GM19025 (cell line): ENCODE results near the gene CKAP4.
A peak's percentile ranks its signal among the peaks of the same experiment; 100 is the strongest.
"Not testable (repeated sequence)": the region's sequence is repeated elsewhere in the genome, so short reads cannot be mapped to it uniquely, and the experiment has no call there.

Experiments
- ATAC-seq: cut with Tn5 transposase; IDR thresholded peaks from one replicate; pipeline ENCODE4 v1.9.1; 2021; ENCODE audit warnings: mild to moderate bottlenecking, low read depth, moderate library complexity; ENCODE audit not compliant: unreplicated experiment

The CKAP4 gene, protein sequence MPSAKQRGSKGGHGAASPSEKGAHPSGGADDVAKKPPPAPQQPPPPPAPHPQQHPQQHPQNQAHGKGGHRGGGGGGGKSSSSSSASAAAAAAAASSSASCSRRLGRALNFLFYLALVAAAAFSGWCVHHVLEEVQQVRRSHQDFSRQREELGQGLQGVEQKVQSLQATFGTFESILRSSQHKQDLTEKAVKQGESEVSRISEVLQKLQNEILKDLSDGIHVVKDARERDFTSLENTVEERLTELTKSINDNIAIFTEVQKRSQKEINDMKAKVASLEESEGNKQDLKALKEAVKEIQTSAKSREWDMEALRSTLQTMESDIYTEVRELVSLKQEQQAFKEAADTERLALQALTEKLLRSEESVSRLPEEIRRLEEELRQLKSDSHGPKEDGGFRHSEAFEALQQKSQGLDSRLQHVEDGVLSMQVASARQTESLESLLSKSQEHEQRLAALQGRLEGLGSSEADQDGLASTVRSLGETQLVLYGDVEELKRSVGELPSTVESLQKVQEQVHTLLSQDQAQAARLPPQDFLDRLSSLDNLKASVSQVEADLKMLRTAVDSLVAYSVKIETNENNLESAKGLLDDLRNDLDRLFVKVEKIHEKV

DNA sequence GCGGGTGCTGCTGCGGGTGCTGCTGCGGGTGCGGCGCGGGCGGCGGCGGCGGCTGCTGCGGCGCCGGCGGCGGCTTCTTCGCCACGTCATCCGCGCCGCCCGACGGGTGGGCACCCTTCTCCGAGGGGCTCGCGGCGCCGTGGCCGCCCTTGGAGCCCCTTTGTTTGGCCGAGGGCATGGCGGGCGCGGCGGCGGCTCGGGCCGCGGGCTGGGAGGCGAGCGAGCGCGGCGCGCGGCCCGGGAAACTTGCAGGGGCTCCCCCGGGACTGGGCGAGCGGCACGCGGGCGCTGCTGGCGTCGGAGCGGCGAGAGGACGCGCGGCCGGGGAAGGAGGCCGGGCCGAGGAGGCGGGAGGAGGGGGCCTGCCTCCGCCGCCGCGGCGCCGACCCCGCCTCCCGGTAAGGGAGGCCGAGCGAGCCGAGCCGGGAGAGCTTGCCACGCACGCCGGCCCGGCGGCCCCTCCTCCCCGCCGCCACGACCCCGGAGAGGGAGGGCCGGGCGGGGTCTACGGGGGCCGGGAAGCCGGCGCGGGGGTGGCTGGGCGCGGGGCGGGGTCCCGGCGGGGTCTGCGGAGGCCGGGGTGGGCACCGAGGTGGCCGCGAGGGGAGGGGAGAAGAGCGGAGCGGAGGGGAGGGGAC is at the start of gene CKAP4:
CKAP4 (minus strand) TSS at position 347 of the 638 bp plus-strand sequence; CDS start at position 178, 169 bp downstream.
- ATAC-seq, result peak; percentile 55

DNA sequence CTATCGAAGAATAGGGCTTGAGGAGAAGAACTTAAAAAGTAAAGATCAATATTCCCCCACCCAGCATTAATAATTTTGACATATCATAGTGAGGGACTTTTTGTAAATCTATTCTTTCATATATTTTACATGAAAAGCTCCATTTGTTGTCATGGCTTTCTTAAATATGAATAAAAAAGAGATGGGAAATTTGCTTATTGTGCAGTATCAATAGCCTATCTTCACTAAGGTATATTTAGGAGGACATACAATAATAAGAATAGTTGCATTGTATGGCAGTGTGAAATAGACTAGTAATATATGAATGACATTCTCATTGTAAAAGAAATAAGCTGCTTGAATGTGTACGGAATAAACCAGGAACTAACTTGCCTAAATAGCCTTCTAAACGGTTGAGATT is 49.3 kb upstream of the CKAP4 start:
- no peak for ATAC-seq

DNA sequence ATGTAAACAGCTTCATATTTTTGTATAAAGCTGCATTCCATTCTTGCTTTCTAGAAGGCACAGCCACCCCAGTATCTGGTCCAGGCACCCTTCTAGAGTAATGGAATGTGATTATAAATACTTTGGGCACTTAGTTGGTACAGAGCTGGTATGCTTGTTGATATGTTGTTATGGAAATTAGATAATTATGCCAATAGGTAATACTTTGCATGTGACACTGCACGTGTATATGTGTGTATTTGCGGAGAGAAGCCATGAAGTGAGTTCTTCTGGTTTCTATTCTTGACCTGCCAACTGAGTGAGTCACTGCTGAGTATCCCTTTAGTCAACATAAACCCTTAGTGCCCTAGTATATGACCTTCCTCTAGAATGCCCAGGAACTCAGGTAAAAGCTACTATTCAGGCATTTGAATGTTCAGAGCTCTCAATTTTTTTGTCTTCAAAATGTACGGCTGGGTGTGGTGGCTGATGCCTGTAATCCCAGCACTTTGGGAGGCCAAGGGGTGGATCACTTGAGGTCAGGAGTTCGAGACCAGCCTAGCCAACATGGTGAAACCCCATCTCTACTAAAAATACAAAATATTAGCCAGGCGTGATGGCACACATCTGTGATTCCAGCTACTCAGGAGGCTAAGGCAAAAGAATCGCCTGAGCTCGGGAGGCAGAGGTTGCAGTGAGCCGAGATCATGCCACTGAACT is 48.5 kb upstream of the CKAP4 start:
- ATAC-seq, result no peak

DNA sequence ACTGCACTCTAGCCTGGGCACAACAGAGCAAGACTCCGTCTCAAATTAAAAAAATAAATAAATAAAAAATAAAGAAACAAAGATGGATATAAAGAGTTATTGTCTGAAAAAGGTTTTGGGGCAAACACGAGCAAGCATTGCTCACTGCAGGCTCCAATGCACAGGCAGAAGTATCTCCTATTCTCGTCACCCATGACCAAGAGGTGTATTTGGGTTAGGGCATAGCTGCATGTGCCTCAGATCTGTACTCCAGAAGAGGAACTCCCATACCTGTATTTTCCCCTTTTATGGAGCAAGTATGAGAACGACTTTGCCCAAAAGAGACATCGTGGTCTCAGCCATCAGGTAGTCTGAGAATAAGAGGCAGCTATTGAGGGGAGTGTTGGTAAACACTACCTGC is 44.5 kb upstream of the CKAP4 start:
- no peak for ATAC-seq

DNA sequence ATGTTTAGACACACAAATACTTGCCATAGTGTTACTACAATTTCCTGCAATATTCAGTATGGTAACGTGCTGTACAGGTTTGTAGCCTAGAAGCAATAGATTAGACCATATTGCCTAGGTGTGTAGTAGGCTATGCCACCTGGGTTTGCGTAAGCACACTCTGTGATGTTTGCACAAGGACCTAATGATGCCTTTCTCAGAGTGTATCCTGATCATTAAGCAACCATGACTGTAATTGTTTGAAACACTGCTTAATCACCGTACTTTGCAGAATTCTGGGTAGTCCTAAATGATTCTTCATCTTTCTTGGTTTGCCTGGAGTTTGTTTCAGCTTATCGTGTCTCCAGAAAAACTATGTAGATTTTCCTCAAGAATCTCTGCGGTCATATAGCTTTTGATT is 43.5 kb upstream of the CKAP4 start:
- no peak for ATAC-seq

DNA sequence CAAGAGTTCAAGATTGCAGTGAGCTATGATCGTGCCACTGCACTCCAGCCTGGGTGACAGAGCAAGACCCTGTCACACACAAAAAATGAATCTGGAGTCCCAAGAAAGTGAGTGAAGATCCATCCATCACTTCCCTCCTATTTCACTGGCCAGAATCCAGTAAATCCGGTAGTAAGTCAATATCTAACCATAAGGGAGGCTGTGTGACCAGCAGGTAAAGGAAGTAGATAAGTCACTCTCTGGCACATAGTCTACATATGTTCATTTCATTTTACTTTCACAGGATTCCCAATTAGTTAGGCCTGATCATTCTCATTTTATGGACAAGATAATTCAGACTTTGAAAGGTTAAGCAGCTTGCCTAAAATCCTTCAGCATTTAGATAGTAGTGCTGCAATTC is 42.8 kb upstream of the CKAP4 start:
- ATAC-seq, result no peak

DNA sequence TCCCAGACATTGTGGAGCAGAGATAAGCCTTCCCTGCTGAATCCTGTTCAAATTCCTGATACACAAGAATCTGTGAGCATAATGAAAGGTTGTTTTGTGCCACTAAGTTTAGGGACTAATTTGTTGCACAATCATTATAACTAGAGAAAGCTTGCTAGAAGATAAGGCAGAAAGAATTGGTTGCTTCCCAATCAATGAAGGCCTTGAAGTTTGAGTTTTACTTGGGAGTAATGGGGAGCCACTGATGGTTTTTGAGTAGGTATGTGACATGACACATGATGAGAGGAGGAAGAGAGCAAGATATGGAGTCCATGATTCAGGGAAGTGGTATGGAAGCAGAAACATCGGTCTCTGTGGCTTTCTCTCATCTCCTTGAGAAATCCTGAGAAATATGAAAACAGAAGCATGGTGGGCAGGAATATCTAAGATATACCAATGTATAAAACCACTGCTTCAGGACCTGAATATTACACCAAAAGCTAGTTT is 41.4 kb upstream of the CKAP4 start:
- no peak for ATAC-seq

DNA sequence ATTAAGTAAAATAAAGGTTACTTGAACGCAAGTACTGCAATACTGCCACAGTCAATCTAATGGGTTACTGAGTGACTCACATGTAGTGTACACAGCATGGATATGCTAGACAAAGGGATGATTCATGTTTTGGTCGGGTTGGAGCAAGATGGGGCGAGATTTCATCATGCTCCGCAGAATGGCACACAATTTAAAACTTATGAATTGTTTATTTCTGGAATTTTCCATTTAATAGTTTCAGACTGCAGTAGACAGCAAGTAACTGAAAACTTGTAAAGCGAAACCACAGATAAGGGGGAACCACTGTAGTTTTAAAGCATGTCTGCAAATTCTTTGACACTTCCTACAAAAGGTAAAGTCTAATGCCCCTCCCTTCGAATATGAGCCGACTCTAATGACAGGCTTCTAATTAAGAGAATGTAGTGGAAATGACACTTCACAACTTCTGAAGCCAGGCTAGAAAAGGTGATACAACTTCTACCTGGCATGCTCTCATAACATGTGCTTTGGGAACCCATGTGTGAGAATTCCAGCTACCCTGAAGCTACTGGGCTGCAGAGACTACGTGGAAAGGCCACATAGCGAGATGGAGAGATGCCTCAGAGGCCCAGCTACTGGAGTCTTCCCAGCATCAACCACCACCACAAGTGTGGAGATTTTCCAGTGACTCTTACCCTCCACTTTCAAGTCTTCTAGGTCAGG is 40.8 kb upstream of the CKAP4 start:
- no peak for ATAC-seq

DNA sequence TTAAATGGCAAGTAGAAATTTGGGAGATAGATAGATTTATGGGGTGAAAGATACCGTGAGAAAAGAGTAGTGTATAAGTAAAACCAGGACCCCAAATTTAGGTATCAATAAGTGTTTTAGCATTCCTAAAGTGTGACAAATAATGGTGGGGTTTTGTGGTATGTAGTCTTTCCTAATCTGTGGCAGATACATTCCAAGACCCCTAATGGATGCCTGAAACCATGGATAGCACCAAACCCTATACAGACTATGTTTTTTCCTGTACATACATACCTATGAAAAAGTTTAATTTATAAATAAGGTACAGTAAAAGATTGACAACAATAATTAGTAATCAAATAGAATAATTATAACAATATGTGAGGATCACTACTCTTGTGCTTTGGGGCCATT is 40.3 kb upstream of the CKAP4 start:
- ATAC-seq, result no peak

DNA sequence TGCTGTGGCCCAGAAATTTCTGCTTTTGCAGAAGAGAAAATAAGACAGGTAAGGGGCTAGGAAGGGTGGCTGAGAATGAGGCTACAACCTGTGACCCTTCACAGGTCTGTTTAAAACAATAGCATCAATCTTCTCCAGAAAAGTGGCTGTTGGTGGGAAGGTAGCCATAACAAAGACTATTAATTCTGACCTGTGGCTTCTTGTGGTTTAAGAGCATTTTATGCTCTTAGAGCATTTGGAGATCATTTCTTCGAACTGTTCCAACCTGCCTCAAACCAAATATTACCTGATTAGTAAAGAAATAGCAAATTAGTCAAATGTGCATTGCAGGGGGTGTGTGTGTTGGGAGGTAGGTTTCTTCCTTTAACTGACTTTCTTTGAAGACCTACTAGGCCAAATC is 39.5 kb upstream of the CKAP4 start:
- no peak for ATAC-seq

DNA sequence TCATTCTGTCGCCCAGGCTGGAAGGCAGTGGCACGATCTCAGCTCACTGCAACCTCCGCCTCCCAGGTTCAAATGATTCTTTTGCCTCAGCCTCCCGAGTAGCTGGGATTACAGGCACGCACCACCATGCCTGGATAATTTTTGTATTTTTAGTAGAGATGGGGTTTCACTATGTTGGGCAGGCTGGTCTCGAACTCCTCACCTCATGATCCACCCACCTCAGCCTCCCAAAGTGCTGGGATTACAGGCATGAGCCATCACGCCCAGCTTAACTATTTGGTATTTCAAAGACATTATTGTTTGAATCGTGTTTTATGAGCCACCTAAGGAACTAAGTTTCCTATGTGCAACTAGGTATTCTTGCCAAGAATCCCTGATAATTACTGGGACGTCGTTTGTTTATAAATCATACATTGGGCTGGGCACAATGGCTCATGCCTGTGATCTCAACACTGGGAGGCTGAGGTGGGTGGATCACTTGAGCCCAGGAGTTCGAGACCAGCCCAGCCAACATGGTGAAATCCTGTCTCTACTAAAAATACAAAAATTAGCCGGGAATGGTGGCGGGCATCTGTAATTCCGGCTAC is 38.8 kb upstream of the CKAP4 start:
- not testable (repeated sequence) for ATAC-seq

DNA sequence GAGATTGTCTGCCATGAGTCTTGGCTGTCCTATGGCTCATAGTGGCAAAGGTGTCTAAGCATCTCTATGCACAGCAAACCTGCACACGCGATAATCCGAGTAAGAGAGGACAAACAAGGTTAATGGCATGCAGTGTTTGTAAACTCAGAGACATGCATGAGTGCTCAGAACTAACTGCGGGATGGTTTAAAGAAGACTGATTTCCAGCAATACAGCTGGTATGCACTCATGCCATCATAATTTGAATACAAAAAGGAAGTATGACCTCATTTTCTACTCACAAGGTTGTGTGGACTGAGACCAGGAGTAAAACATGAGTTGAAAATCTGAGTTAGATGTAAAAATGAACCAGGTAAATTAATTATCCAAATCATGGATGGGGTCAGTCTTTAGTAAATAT is 38.2 kb upstream of the CKAP4 start:
- no peak for ATAC-seq

DNA sequence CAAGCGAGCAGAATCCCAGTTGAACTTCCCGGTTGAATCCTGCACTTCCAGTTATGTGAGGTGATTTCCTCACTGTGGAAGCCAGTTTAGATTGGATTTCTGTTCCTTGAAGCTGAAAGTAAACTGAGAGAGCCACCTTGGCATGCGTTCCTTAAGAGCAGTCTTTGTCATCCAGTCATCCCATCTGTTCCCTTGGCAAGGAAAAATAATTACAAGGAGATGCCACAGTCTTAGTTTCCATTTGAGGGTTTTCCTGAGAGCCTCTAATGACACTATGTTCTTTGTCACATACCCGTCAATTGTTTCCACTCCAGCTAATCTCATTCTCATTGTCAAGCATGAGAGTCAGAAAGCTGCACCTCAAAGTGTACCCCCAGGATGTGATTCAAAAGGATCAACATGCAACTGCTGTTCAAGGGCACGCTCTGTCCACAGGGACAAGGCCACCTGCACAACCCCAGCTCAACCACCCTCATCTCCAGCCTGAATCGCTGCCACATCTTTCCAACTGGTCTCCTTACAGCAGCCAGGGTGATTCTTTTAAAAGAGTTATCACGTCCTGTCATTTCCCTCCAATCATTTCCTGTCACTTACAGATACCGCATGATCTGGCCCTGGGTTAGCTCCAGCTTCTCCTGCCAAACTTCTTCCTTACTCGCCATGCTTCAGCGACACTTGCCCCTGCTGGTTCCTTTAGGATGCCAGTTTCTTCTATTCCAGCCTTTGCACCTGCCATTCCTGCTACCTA is 36.7 kb upstream of the CKAP4 start:
- ATAC-seq, result no peak

DNA sequence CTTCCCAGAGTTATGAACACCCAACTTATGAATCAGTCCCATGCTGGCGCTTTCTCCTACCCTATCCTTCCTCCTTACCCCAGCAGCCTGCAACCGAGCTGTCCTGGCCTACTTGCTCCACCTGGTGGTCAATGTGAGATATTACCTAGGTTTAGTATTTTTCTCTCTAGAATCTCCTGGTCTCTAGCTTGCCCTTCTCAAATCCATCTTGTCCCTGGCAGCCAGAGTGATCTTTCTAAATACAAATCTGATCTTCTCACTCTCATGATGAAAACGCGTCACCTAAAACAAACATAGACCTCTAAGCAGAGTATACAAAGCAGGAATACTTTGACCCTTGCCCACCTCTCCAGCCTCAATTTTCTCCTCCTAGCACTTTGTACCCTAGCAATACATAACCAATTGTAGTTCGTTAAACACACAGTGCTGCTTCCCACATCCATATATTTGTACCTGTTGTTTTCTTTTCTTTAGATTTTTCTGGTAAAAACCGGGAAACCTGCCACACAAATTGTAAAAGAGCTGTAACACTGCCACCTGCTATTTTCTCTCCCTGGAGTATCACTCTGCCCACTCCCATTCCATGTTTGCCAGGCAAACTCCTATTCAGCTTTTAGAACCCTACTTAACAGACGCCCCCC is 34.8 kb upstream of the CKAP4 start:
- ATAC-seq, result no peak

DNA sequence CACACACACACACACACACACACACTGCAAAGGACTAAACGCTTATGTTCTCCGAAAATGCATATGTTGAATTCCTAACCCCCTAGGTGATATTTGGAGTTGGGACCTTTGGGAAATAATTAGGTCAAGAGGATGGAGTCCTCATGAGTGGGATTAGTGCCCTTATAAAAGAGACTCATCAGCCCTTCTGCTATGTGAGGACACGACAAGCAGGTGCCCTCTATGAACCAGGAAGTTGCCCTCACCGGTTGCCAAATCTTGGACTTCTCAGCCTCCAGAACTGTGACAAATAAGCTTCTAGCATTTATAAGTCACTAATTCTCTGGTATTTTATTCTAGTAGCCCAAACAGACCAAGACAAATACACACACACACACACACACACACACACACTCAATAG is 34.0 kb upstream of the CKAP4 start:
- ATAC-seq, result no peak

DNA sequence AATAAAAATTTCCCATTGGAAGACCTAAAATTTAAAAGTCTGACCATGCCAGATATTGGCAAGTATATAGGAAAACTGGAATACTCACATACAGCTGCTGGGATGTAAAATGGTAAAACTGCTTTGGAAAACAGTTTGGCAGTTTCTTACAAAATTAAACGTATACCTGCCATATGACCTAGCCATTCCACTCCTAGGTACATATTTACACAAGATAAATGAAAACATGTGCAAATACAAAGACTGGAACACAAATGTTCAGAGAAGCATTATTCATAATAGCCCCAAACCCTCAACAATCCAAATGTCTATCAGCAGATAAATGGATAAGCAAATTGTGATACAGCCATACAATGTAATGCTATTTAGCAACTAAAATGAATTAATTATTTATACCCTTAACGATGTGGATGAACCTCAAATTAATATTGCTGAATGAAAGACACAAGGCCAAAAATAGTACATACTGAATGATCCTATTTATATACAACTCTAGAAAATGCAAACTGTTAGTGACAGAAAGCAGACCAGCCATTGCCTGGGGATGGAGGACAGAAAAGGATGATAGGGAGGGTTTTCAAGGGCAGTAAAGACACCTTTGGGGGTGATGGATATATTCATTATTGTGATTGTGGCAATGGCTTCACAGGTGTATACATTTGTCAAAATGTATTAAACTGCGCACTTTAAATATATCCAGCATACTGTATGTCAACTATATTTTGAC is 33.4 kb upstream of the CKAP4 start:
- no peak for ATAC-seq

DNA sequence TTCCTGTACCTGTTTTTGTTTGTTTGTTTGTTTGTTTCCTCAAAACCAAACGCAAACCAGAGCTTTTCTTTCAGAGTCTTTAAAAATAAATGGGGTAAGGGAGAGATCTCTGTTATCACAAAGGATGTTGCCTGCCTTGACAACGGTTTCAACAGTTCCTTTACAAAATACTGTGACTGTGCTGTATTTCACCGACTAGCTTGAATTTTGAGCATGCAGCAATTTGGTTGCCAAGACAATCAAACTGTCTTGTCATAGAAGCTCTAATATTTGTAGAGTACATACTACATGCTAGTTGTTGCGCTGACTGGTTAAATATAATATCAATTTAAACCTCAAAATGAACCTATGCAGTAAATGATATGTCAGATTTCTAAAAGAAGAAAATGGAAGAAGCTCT is 32.3 kb upstream of the CKAP4 start:
- no peak for ATAC-seq

DNA sequence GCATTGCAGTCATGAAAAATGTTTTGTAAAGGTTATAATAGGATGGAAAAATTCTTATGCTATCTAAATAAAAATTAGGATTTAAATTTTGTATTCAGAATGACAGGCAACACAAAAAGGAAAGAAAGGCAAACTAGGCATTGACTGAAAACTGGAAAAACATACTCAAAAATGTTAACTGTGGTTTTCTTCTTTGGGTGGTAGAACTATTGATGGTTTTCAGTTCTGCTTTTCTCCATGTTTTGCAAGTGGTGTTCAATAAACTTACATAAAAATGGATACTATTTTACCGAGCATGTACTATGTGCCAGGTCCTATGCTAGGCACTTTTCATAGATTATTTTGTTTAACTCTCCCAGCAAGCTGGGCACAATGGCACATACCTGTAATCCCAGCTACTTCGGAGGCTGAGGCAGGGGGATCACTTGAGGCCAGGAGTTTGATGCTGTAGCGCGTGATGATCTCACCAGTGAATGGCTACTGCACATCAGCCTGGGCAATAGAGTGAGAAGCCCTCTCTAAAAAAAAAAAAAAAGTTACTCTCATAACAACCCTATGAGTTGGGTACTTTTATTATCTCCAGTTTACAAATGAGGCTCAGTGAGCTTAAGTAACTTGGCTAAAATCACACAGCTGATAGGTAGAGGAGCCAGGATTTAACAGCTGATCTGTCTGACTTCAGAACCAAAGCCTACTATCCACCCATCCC is 28.4 kb upstream of the CKAP4 start:
- peak; percentile 68 for ATAC-seq
